HG03159 (cell line): ENCODE data around the gene EIF4G2.
"Not testable (repeated sequence)": the region's sequence is repeated elsewhere in the genome, so short reads cannot be mapped to it uniquely, and the experiment has no call there.

Source experiments
- ATAC-seq: cut with Tn5 transposase; IDR thresholded peaks from one replicate; pipeline ENCODE4 v1.9.1; 2021; ENCODE audit warnings: mild to moderate bottlenecking, moderate library complexity; ENCODE audit not compliant: unreplicated experiment

The EIF4G2 gene

DNA sequence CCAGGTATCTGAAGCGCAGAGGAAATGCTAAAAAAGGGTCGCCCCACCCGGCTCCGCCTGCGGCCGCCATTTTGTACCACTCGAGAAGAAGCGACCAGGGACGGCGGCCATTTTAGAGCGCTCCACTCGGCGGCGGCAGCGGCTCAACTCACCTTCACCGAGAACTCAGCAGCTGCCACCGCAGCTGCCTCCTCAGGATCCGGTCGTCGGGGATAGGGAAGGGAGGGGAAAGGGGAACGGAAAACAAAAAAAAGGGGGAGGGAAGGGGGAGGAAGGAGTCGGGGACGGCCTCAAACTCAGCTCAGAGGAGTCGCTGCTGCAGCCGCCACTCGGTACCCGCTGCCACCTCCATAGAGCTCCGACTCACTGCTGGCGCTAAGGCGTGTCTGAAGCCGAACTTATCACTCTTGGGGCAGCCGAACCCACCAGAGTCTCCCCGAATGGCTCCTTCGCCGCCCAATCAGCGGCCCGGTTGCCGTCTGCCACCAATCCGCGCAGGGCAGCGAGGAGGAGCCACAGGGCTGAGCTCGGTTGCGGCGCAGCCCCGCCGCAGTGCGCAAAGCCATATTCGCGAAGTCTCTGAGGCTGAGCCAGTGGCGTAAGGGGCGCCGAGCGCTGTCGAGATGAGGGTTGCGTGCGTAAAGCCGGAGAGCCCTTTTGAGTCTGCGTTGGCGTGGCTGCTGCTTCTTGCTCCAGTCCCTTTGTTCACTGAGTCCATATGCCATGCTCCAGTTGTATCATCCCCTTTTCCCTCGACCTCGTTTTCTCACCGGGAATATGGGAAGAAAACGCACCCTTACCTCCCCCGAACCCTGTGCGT lies at the start of gene EIF4G2:
Gene EIF4G2, minus strand, starts transcription at position 374 of the 820 bp plus-strand sequence.
- peak; percentile 90 for ATAC-seq

DNA sequence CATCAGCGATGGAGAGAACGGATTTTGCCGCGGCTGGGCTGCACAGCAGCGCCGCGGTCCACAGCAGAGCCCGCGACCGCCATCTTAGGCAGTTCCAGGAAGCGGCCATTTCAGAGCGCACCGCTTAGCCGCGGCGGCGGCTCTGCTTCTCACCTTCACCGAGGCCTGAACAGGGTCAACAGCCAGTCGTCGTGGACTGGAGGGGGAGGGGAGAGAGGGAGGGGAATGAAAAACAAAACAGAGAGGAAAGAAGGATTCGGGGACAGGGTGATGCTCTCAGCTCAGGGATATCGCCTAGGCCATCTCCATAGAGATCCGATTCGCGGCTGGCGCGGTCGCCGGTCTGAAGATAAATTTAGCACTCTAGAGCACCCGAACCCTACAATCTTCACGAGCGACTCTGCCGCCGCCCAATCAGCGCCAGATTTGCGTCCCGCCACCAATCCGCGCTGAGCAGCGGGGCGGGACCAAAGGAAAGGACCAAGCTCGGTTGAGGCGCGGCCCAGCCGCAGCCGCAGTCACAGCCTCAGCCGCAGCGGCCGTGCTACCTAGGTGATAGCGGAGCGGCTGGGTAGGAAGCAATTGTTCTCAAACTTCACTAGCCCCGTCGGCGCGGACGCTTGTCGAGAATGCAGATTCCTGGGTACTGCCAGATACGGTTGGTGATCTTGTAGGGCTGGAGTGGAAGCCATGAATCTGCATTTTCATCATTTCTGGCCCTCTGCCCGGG lies 49.1 kb upstream of the EIF4G2 start, which contains the start of gene ZBED5:
Gene ZBED5, minus strand, starts transcription at position 345 of the 730 bp plus-strand sequence. CDS start 3,108 bp downstream, outside the sequence.
- ATAC-seq: peak; percentile 89

DNA sequence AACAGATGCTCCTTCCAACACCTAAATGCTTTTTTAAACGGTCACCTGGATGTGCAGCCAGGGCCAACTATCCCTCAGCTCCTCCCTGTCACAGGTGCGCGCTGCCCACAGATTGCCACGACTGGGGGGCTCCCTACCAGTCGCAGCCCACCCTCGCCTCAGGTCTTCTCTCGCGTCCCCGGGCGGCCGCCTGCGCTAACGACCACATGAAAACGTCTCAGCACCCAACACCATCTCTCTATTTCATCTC lies 48.7 kb upstream of the EIF4G2 start:
- ATAC-seq: peak; percentile 8

DNA sequence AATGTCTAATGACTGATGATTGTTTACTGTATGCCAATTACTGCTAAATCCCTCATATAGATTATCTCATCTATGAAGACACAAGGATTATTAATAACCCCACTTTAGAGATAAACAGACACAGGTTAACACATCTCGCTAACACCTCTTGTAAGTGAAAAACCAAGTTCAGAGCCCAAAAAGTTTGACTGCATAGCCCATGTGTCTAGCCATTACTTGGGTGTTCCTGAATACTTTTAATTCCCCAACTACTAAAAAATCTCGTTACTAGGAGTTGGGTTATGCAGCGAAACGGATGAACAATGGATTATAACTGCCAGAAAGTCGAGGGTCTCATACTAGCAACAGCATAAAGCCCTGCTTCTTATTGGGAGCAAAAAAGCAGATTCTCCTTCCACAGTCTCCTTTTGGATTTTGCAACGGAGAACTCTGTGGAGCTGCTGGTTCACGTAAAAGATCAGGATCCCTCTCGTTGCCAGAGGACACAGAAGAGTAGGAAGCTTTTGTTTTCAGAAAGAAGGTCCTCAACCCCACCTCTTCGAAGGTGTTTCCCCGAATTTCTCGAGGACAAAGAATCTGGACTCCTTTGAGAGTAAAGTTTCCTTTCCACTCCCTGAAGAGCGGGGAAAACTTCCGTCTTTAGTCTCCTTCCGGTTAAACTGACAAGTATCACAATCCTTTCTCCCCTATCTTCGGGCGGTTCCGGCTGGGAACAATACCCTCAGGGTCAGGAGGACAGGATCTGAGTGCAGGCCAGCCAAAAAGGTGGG lies 48.1 kb upstream of the EIF4G2 start:
- no peak for ATAC-seq

DNA sequence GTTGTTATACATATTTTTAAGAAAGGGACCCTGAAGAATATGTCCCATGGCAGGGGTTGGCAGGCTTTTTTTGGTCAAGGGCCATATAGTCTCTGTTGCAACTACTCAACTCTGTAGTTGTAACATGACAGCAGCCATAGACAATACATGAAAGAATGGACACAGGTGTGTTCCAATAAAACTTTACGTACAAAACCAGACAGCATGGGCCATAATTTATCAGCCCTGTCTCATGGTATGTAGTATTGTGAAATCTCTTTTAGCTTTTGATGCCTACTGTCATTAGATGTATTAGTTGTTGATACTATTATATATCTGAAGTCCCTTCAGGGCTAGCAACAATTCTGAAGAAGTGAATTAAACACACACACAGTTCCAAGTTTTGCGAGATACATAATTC lies 46.6 kb upstream of the EIF4G2 start:
- no peak for ATAC-seq

DNA sequence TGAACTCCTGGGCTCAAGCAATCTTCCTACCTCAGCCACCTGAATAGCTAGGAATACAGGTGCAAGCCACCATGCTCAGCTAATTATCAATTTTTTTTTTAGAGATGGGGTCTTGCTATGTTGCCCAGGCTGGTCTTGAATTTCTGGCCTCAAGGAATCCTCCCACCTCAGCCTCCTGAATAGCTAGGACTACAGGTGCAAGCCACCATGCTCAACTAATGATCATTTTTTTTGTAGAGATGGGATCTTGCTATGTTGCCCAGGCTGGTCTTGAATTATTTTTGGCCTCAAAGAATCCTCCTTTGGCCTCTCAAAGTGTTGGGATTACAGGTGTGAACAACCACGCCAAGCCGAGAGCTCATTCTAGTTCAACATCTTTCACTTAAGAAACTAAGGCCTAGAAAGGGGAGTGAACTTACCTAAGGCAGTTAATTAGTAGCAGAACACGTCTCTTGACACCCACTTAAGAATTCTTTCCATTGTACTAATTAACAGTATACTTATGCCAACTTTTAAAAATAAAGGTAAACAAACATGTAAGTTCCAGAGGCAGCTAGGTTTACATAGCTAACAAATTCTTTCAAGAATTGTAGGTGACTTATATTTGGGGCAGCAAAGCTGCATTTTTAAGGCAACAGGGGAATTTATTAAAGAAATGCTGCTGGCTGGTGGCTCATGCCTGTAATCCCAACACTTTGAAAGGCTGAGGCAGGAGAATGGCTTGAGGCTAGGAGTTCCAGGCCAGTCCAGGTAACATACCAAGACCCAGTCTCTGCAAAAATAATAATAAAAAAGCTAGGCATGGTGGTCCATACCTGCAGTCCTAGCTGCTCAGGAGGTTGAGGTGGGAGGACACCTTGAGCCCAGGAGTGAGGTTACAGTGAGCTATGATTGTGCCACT lies 39.5 kb upstream of the EIF4G2 start:
- ATAC-seq: no peak

DNA sequence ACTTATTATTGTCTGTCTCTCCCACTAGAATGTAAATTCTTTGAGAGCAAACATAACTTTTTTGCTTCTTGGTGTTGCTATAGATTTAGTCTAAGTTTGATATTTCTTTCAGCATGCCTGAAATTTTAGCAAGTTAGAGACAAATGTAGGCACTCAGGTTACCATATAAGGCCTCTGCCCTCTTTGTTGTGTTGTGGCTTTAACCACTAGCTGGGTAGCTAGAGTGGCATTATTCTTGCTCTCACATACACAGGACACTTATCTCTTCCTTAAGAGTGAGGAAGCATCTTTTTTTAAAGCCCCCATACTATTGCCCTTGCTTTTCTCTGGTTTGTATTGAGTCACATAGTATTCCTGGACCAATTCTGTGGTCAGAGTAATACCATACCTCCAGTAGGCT lies 37.9 kb upstream of the EIF4G2 start:
- no peak for ATAC-seq

DNA sequence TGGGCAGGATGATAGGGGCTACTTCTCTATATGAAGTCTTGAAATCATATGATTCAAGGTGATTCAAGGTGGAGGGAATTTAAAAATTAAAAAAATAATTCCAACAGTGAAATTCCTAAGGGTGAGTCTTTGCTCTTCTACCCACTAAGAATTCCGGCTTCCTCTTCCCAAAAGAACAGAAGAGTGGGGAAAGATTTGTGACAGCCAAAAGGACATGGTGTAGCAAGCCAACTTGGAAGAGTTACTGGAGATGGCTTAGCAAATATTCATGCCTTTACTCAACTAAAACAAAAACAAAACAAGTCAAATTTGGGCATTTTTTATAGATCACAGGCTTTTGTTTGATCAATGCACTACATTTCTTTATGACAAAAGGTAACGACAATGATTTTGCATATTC lies 36.9 kb upstream of the EIF4G2 start:
- ATAC-seq: no peak

DNA sequence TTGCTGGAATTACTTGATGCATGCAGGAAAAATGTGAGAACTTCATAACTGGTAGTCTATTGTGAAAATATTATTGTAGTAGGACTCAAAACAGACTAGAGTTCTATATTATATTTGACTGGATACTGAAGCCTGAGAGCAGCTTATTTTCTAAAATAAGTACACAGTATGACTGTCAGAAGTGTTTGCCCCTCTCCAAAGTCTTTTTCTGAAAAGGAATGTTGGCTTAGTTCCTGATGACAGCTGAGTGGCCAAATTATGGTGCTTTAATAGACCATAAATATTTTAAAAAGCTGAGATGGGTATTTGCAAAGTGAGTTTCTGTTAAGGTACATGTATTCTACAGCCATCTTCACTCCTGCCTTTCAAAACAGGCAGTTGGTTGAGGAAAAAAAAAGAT lies 36.1 kb upstream of the EIF4G2 start:
- no peak for ATAC-seq

DNA sequence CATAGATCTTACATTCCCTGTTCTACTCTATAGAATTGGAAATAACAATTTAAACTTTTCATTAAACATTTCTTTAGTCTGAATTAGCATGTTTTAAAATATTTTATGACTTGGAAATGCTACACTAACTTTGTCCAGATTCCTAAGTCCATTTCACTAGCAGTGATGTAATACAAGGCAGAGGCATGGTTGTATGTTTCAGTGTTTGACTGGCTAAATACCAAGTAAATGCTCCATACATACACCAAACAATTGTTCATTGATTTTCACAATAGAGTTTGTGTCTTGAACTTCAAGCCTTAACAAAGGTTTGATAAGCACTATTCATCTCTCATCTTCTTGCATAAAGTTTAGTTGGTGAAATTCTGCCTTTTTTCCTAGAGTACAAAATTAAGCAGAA lies 35.6 kb upstream of the EIF4G2 start:
- no peak for ATAC-seq

DNA sequence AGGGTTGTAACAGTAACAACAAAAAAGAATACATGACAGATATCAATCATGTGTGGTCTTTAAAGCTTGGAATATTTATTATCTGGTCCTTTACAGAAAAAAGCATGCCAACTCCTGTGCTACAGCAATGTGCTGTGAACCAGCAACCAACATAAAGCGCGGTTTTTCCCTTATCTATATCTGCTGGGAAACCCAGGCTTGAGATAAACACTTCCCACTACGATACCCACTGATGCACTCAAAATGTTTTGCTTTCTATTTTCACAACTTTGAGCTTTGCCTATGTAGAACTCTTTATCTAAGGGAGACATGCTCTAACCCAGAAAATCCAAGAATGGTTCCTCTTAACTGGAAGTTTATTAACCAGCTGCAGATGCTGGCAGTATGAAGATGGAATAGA lies 30.2 kb upstream of the EIF4G2 start:
- no peak for ATAC-seq

DNA sequence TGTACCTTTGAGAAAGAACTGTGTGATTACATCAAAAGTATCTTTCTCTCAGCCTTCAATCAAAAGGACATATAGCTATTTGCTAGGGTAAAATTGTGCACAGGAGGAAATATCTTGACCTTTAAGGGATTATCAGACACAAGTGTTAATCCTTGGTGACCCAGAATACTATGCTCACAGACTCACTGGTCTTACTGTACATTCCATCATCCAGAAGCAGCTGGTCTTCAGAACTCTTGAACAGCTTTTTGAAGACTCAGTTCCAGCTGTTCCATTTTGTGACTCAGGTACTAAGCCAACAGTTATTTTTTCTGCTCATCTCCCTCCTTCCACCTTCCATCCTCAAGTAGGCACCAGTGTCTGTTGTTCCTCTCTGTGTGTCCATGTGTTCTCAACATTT lies 29.4 kb upstream of the EIF4G2 start:
- no peak for ATAC-seq

DNA sequence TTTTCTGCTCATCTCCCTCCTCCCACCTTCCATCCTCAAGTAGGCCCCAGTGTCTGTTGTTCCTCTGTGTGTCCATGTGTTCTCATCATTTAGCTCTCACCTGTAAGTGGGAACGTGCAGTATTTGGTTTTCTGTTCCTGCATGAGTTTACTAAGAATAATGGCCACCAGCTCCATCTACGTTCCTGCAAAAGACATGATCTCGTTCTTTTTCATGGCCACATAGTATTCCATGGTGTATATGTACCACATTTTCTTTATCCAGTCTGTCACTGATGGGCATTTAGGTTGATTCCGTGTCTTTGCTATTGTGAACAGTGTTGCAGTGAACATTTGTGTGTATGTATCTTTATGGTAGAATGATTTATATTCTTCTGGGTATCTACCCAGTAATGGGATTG lies 28.2 kb upstream of the EIF4G2 start:
- not testable (repeated sequence) for ATAC-seq

DNA sequence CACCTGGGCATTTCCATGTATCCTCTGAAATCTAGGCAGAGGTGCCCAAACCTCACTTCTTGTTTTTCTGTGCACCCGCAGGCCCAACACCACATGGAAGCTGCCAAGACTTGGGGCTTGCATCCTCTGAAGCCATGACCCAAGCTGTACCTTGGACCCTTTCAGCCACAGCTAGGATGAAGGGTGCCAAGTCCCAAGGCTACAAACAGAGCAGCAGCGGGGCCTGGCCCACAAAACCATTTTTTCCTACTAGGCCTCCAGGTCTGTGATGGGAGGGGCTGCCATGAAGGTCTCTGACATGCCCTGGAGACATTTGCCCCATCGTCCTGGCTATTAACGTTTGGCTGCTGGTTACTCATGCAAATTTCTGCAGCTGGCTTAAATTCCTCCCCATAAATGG lies 20.4 kb upstream of the EIF4G2 start:
- ATAC-seq: no peak

DNA sequence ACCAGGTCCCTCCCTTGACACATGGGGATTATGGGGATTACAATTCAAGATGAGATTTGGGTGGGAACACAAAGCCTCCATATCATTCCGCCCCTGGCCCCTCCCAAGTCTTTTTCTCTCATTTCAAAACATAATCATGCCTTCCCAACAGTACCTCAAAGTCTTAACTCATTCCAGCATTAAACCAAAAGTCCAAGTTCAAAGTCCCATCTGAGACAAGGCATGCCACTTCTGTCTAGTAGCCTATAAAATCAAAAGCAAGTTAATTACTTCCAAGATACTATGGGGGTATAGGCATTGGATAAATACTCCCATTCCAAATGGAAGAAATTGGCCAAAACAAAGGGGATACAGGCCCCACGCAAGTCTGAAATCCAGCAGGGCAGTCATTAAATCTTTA lies 19.7 kb upstream of the EIF4G2 start:
- no peak for ATAC-seq

DNA sequence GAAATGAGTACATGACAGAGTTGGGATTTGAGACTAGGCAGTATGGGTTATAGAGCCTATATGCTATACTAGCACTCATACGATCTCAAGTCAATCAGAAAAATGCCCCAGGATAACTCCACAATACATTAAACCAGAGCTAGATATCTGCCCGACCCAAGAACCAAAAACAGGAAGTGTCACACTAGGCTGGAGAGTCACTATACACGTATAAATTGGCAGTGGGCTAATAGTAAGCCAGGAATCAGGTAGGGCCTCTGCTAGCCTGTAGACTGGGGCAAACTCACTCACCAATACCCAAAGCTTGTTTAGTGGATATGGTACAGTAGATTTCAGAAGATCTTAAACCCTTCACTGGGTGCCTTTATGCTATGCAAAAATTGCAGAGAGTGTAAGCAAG lies 16.2 kb upstream of the EIF4G2 start:
- peak; percentile 88 for ATAC-seq

DNA sequence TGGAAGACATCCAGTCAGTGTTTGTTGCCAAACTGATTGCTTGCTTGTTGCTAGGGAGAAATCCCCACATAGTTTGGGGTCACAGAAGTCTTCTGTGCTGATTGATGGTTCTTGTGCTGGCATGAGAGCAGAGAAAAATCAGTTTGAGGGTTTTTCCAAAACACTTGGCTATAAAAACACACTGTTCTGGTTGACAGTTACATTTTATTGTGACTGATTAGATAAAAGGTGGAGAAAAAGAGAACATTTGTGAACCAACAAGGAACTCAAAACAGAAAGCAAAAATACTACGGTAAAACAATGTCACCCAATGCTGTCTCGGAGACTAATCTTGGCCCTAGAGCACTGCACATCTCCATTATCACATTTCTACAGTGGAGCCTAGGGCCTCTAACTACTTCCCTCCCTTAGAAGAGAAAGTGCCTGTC lies 14.4 kb upstream of the EIF4G2 start:
- no peak for ATAC-seq

DNA sequence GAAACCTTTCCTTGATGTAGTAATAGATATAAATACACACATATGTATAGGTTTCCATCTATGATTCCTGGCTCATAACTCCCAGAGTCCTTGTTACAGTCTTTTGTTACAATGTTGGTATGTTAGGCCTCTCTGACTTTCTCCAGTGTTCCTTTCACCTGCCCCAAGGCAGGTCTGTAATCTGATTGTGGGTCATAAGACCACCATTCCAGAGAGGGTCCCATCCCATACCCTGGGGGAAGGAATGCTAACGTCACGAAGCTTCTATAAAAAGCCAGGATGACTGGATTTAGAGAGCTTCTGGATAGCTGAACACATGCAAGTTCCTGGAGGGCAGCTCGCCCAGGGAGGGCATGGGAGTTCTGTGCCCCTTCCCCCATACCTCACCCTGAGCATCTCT lies 13.8 kb upstream of the EIF4G2 start:
- not testable (repeated sequence) for ATAC-seq

DNA sequence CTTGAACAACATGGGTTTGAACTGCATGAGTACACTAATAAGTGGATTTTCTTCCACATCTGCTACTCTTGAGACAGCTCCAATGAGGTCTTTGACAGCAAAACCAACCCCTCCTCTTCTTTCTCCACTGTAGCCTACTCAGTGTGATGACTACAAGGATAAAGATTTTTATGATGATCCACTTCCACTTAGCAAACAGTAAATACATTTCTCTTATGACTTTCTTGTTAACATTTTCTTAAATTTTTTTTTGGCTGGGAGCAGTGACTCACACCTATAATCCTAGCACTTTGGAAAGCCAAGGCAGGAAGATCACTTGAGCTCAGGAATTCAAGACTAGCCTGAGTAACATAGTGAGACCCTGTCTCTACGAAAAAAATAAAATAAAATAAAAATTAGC lies 9.9 kb upstream of the EIF4G2 start:
- ATAC-seq: no peak

DNA sequence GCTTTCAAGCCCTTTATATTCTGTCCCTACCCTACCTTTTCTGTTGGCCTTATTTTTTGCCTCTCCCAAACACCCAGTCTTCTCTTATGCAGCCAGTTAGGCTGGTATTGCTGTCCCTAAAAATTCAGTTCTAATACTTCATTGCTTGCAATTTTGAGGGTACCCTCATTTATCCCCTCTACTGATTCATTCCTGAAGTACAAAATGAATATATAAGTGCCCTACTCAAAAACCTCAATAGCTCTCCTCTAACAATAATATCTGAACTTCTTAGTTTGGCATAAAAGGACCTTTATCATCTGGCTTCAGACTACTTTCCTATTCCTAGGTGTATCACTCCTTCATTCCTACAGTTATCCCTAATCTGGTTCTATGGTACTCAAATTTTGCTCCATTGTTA lies 5.2 kb upstream of the EIF4G2 start:
- ATAC-seq: no peak
